ENCODE data around the gene NFIB.

The NFIB gene

DNA sequence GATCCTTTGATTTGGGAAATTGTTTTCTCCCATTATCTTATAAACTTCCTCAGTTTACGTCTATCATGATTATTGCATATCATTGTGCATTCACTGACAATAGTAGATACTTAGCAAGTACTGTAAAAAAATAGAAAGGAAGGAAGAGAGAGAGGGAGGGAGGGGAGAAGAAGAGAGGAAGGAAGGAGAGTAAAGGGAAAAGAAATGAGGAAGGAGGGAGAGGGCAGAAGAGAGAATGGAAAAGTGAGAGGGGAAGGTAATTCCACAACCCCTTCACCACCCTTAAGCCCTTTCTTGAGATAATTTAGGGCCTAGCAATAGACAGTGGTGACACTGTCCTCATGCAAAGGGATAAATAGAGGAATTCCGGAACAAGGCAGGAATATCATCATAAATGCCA, 64.4 kb downstream of the NFIB start:
- no peak for DNase-seq (ENCODE audit: low read depth in 3 of 3, low spot score in 1 of 3)

DNA sequence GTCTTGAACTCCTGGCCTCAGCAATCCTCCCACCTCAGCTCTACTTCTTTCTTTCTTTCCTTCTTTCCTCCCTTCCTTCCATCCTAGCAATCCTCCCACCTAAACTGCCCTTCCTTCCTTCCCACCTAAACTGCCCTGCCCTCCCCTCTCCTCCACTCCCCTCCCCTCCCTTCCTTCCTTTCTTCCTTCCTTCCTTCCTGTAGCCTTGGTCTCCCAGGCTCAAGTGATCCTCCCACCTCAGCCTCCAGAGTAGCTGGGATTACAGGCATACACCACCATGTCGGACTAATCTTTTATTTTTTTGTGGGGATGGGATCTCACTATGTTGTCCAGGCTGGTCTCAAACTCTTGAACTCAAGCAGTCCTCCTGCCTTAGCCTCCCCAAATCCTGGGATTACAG, 65.8 kb downstream of the NFIB start:
- no peak for DNase-seq (ENCODE audit: low read depth in 3 of 3, low spot score in 1 of 3)

DNA sequence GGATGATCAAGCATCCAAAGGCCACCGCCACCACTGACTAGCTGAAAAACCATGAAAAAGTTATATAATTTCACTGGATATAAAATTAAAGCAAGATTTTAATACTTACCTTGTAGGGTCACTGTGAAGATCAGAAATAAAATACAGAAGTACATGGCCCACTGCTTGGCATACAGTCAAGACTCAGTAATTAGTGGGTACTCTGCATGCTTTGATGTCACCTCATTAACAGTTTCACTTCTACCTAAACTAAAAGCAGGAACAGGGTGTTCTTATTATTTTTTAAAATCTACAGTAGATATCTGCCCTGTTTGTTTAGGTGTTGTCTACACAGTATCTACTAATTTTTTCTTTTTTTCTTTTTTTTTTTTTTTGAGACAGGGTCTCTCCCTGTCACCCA, 66.4 kb downstream of the NFIB start:
- DNase-seq (ENCODE audit: low read depth in 3 of 3, low spot score in 1 of 3) = no peak

DNA sequence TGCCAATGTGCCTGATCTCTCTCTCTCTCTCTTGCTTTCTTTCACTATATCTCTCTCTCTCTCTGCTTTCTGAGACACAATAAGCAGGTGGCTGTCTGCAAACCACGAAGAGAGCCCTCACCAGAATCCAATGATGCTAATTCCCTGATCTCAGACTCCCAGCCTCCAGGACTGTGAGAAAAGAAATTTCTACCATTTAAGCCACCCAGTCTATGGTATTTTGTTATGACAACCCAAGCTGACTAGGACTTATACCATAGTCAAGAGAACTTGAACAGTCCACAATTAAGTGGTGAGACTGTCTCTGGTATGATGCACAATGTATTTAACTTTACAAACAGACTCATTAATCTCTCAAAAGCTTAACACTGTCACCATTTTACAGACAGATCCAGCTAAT, 67.0 kb downstream of the NFIB start:
- DNase-seq (ENCODE audit: low read depth in 3 of 3, low spot score in 1 of 3) = no peak

DNA sequence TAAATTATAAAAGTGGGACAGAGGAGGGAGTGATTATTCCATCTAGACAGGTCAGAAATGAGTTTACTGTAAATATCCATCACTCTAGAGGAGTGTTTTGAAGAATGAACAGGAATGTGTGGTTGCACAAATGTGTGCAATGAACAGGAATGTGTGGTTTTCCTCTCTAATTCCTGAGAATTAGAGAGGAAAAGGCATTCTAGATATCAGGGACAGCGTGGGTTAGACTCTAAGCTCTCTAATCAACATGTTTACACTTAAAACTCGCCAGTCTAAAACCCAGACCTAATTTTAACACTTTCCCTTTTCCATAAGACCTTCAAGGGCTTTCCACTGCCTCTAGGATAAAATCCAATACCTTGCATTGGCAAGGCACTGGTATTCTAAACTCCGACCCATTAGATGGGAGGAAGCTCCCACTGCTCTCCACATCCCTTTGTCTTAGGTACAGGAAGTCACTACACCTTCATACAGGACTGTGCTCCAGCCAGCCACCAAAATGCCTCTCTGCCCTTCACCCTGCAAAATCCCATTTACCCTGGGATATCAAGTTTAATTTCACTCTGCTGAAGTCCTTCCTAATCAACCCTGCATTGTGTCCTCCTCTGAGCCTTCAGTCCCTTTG, 67.9 kb downstream of the NFIB start:
- no peak for DNase-seq (ENCODE audit: low read depth in 3 of 3, low spot score in 1 of 3)

DNA sequence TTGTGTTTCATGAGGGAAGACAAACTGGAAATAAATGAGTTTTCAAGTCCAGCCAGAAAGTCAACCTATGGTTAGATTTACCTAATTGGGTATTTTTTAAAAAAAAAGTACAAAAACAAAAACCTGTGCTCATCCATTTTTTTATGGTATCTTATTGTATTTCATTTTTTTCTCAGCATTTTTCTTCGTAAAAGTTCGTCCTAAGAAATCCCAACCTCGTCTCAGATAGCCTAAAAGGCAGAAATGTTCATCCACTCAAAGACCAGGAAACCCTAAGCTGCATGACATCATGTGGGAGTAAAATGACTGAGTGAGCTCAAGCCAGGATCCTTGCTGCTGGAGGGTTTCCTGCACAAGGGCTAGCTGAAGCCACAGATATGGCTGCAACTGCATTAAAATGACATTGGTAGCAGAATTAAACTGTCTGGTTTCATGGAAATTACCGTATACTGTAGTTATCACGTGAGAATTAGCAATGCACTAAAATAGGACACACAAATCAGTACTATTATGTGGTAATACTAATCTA, 70.4 kb downstream of the NFIB start:
- DNase-seq (ENCODE audit: low read depth in 3 of 3, low spot score in 1 of 3) = no peak

DNA sequence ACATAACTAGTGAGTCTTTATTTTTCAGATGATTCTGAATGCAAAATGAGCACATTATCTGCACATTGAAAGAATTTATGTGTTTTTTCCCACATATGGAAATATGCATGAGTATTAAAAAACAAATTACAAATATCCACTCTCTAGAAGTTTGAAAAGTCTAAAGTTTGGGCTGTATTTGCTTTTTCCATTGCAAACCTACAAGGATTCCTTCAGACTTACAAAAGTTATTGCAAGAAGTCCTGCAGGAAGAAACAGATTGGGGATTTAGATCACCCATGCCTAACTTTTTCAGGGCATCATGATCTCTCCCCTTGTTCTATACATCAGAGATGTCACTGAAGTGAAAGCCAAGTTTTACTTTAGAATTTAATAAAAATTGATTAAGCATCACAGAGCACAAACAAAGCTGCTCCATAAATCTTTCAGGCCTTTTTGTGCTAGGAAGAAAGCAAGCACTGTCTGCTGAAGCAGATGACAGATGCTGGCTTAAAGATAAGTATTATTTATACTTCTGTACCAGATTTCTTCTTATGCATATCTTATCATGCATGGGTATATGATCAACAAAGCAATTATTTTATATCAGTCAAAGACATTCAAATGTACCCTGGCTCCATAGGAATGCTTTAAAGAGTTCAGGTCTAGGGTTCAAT, 71.7 kb downstream of the NFIB start:
- DNase-seq (ENCODE audit: low read depth in 3 of 3, low spot score in 1 of 3) = no peak

DNA sequence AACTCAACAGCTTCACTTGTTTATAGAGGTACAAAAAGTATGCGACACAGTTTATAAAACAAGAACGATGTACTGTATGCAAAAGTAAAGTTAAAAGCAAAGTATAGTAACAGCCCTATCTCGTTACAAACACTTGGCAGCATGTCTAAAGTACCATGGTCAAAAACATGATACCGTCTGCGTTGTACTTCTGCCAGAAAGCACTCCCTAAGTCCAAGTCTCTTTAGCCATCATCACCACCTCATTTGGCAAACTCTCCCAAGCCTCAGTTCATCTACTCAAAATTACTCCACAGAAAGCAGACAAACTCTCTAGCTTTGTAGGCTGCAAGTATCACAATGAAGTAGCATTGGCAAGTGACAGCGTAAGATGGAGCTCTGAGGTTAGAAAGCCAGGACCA, 73.4 kb downstream of the NFIB start:
- no peak for DNase-seq (ENCODE audit: low read depth in 3 of 3, low spot score in 1 of 3)

DNA sequence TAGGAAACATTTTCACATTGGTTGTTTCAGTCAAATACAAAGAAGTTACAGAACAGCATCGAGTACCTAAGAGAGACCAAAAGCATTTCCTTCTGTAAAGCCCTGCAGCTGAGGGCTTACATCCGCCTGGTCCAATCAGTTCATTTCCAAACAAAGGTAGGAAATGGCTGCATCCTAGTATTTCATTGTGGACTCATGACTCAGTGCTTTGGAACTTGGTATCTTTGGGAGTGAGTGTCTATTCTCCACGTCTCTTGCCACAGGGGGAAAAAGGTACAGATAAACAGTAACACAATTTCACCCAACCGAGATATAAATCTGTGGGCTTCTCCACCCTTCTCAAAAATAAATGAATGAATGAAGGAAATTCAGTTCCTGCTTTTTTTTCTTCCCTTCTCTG, 75.4 kb downstream of the NFIB start:
- DNase-seq (ENCODE audit: low read depth in 3 of 3, low spot score in 1 of 3) = no peak

DNA sequence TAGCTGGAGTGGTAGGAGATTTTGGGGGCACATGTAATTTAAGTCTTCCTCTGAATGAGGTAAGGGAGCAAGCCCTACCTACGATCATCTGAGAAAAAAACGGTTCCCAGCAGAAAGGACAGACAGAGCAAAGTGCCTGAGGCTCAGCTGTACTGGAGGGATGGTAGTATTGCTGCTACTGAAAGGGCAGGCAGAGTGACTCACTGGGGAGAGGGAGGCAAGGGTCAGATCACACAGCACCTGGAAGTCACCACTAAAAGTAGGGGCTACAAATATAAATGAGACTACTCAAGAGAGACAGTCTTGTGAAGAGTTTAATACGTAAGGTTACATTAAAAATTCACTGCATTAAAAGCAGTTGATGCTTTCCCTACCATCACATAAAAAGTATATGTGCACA, 75.9 kb downstream of the NFIB start:
- no peak for DNase-seq (ENCODE audit: low read depth in 3 of 3, low spot score in 1 of 3)

DNA sequence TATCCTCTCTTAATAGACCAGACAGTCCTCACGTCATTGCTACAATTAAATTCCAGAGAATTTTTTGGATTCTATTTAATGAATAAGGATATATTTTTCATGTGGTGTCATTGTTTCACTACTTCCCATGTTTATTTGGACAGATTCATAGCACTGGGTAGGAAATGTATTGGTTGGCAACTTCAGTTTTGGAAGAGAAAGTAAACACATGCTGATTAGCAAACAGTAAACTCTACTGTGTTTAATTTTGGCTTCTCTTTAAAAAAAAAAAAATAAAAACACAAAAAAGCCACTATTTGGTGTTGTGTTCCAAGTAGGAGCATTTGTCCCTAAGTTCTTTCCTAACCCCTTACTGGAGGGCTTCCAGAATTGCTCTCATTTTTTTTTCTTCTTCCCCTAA, 77.3 kb downstream of the NFIB start:
- DNase-seq (ENCODE audit: low read depth in 3 of 3, low spot score in 1 of 3) = no peak

DNA sequence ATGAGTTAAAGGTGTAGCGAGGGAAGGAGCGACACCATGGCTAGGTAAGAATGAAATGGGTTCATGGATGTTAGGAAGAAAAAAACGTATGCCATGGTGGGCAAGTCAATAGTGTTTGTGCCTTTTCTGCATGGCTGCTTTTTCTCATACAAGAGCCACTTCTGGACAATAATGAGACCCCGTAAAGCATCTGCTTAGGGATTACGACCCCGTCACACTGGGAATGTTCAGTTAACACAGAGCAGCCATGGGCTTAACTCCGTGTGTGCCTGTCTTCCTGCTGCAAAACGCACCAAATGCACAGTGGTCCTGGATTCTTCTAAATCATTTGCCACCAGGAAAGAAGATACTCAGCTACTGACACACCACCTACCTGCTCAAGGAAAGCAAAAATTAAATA, 81.8 kb downstream of the NFIB start:
- DNase-seq (ENCODE audit: low read depth in 3 of 3, low spot score in 1 of 3) = no peak

DNA sequence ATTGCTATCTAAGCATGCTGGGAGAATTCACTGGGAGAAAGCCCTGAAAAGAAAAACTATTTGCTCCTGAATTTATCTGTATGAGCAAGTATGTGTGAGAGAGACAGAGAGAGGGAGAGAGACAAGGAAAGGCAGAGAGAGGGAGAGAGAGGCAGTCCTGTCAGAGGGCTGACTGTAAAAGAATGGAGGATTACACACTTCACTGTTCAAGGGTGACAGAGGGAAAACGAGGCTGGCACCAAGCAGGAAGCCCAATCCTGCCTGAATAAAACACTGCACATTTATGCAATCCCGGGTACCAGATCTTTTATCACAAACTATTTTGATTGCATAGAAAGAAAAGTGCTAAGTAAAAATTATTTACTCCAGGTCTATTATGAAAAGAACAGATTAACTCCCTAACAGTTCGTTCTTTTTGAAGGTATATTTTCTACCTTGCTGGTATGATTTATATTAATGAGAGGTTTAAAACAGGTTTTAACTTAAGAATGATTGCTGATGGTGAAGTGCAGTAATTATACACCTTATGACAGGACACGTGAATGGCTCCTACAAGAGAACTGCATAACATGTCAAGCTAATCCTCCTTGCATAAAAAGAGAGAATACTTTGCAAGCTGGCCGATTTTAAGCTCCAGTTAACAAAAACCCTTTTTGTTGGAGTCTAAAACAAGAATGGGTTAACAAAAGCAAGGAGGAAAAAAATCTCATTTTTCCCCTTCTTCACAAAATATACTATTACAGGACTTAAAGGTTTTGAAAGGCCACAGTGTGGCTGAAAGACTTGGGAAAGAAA, 82.5 kb downstream of the NFIB start:
- DNase-seq (ENCODE audit: low read depth in 3 of 3, low spot score in 1 of 3) = no peak

DNA sequence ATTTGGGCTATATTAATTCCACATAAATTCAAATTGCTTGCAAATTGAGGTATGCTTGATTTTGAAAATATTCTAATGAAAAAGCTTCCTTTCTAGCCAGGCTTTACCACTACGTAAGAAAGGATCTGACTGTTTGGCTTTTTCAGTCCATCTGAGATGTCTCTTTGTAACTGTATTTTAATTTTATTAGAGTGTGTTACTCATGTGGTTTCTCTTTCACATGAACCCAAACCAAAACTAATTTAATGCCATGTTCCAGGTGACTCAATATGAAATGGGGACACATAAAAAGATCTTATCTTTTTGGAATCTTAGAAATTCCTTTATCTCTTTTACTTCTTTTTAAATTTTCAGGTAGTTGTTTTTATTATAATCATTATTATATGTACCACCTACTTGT, 85.3 kb downstream of the NFIB start:
- no peak for DNase-seq (ENCODE audit: low read depth in 3 of 3, low spot score in 1 of 3)

DNA sequence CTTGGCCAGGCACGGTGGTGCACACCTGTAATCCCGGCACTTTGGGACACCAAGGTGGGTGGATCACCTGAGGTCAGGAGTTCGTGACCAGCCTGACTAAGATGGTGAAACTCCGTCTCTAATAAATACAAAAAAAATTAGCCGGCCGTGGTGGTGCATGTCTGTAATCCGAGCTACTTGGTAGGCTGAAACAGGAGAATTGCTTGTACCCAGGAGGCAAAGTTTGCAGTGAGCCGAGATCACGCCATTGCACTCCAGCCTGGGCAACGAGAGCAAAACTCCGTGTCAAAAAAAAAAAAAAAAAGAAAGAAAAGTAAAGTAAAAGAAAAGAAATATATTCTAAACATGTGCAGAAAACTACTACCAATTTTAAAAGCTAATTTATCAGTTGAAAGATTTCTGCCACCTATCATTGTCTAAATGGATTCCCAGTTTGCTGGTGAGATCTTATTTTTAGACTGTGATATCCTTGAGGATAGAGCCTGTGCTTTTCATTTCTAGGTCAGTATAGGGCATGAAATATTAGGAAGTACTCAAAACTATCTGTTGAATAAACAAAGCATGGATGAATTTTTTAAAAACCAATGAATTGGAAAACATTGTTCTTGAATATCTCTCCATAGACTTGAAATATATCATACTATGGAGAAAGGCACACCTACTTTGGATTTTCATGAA, 86.9 kb downstream of the NFIB start:
- no peak for DNase-seq (ENCODE audit: low read depth in 3 of 3, low spot score in 1 of 3)

DNA sequence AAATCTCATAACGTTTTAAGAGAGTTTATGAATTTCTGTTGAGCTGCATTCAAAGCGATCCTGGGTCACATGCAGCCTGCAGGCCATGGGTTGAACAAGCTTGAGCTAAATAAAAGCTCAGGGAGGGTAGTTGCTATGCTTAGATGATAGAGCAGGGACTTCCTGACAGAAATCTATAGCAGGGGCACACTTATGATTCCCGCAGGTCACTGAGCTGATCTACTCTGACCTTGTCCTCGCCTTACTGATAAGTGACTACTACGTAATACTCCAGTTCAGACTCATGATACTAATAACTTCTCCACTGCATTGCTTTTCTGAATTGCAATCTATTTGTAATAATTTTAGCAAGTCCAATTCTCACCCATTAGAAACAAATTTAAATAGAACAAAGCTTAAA, 90.9 kb downstream of the NFIB start:
- no peak for DNase-seq (ENCODE audit: low read depth in 3 of 3, low spot score in 1 of 3)

DNA sequence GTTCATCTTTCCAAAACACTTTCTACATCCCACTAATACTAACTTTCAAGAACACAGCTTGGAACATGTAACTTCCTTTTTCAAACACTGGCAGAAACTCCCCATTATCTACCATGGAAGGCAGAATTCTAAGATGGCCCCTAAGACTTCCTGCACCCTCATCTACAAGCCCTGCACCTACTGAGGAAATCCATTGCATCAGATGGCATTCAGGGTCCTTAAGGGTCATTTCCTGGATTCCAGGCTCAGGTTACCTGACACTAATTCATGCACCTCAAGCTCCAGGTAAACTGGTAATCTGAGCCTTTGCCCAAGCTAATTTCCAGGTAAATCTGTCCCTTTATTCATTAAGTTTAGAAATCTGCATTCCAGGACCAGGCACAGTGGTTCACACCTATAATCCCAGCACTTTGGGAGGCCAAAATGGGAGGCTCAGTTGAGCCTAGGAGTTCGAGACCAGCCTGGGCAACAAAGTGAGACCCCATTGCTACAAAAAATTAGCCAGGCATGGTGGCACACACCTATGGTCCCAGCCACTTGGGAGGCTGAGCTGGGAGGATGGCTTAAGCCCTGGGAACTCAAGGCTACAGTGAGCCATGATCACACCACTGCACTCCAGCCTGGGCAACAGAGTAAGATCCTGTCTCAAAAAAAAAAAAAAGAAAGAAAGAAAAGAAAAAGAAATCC, 91.6 kb downstream of the NFIB start:
- DNase-seq (ENCODE audit: low read depth in 3 of 3, low spot score in 1 of 3) = no peak

DNA sequence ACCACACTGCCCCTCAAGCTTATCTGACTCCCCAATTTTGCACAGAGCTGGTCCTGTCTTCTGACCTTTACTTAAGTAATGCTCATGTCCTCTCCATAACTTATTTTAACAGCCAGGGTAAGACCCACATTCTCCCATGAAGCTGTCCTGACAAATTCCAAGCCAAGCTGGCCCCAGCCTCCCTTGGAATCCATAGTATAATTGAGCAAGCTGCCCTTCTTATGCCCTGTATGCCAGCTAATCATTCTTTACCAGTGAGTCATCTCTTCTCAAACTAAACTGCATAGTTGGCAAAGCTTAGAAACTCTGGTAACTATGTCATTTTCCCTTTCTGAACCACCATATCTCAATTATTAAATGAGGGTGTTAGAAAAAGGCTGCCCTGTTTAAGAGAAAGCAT, 92.4 kb downstream of the NFIB start:
- no peak for DNase-seq (ENCODE audit: low read depth in 3 of 3, low spot score in 1 of 3)

DNA sequence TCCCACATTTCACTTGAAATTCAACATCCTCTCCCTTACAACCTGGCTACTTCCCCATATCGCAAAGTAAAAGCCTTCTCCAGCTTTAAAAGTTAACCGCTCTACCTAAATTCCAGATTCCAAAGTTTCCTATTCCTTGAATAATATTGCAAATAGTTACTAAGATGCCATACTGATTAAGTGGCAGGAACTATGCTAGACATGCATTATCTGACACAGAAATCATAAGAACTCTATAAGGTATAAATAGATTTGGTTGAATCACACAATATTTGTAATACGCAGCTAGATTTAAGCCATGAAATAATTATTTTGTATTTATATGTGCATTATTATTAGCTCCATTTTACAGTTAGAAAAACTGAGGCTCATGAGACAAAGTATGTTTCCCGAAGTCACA, 92.8 kb downstream of the NFIB start:
- no peak for DNase-seq (ENCODE audit: low read depth in 3 of 3, low spot score in 1 of 3)

DNA sequence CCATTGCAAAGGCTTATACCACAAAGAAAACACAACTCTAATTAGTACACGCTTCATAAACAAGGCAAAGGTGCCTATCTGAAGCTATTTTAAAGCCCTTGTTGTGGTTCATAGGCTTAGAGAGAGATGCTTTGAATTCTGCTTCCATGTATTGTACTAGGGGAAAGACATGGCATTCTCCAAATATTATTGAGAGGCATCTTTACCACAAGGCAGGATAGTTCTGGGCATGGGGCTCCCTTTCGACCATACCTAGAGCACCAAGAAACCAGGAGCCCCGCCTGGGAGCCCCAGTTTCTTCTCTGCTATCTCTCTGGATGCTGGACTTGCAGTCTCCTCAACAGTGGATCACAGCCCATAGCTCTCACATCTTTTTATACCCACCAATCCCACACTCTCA, 93.7 kb downstream of the NFIB start:
- DNase-seq (ENCODE audit: low read depth in 3 of 3, low spot score in 1 of 3) = no peak

DNA sequence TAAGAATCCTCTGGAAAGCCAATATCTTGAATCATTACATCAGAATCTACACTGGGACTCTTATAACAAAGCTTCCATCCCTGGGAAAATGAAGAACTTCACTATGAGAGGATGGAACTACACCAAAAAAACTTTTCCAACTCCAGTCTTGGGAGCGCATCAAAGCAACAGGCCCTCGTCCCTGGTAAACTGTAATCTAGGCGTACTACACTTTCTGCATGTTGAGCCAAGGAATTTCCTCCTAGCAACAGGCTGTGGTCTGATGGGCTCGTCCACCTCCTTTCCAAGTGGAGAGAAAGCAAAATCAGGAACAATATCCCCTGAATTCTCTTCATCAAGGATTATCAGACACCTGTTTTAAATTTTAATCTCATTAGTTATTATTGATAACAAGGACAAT, 94.1 kb downstream of the NFIB start:
- no peak for DNase-seq (ENCODE audit: low read depth in 3 of 3, low spot score in 1 of 3)

All from stimulated activated CD4-positive, alpha-beta T cell treated with anti-CD3 and anti-CD28 coated beads, TNF-alpha, amount 100 ng/mL, for 1 hour (primary cell).